Measurements from ENCODE around the gene MYO7B.

DNA sequence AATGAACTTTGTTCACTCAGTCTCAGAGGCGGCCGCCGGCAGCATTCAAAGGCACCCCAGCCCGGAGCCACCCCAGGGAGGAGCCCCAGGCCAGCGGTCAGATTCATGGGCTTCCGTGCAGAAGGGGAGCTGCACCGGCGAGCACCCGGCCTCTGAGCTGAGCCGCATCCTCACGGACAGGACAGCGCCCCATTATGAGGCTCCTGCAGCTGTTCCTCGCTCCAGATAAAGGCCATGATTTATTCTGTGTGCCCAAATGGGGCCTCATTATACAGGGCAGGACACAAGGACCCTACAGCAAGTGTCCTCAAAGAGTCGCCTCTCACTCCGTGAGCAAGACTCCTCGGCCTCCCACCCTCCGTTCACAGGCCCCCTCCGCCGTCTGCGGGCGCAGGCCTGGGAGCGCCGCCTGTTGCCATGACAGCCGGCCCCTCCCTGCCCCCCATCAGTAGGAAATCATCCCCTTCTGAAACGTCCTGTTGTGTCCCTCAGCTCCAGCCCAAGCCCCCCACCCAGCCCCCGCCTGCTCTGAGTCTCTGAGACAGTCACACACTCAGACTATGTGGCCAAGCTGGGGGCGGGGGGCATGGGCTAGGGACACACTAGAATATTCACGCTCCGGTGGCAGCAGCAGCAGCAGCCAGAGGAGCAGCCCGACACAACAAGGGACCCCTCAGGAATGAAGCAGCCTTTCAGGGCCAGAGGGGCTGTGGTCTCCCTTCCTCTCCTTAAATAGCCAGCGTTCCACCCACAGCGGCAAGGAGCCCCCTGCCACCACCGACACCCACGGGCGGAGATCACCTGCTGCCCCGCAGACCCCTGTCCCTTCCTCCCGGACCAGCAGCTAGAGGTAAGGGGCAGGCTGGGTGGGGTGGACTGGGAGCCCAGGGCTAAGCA, 110.2 kb downstream of the MYO7B start, which contains the start of gene GPR17:
- TF ChIP-seq, protein P1, sequence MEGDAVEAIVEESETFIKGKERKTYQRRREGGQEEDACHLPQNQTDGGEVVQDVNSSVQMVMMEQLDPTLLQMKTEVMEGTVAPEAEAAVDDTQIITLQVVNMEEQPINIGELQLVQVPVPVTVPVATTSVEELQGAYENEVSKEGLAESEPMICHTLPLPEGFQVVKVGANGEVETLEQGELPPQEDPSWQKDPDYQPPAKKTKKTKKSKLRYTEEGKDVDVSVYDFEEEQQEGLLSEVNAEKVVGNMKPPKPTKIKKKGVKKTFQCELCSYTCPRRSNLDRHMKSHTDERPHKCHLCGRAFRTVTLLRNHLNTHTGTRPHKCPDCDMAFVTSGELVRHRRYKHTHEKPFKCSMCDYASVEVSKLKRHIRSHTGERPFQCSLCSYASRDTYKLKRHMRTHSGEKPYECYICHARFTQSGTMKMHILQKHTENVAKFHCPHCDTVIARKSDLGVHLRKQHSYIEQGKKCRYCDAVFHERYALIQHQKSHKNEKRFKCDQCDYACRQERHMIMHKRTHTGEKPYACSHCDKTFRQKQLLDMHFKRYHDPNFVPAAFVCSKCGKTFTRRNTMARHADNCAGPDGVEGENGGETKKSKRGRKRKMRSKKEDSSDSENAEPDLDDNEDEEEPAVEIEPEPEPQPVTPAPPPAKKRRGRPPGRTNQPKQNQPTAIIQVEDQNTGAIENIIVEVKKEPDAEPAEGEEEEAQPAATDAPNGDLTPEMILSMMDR (IDR thresholded peaks at IDR 0.05 in 4 of 5, conservative IDR thresholded peaks at IDR 0.05 in 1 of 5), result no peak
- TF ChIP-seq POLR2A (IDR thresholded peaks at IDR 0.05), result no peak
